Measurements from ENCODE around the gene TRAPPC2L.

The TRAPPC2L gene, protein sequence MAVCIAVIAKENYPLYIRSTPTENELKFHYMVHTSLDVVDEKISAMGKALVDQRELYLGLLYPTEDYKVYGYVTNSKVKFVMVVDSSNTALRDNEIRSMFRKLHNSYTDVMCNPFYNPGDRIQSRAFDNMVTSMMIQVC

DNA sequence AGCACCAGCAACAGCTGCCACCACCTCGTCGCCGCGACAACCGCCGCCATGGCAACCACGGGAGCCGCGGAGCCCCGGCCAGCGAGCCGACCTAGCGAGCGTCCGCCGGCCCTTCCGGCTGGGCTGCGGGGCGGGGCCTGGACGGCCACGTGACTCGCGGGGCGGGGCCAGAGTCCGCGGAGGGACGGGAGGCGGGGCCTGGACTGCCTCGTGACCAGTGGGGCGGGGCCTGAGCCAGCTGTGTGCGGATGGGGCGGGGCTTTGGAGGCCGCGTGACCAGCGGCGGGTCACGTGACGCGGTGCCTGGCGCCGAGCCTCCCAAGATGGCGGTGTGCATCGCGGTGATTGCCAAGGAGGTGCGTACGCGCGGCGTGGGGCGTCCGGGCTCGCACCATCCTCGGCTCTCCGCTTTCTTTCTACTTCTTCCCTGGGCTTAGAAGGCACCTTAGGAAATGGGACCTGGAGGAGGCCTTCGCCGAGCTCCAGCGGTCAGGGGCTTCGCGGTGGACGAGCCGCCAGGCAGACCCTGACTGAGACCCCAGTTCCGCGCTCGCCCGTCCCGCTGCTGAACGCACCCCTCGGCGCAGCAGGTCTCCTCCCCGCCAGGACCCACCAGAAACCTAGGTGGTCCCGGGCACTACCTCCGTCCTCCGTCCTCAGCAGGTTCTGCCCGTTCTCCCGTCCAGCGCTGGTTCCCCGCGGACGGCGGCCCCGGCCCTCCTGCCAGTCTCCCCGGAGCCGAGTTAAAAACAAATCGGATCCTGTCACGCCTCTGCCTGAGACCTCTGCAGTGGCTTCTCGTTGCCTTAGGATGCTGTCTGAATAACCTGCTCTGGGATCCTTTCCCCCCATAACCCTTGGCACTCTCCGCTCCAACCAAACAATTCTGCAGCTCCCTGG, at the start of gene TRAPPC2L, which contains the start of gene GALNS:
TRAPPC2L (plus strand) TSS at position 300 of the 900 bp plus-strand sequence; CDS start at position 324, 24 bp downstream.
GALNS (minus strand) TSS at position 120 of the 900 bp plus-strand sequence; CDS start at position 50, 70 bp downstream.
- DNase-seq, result peak; percentile 58

DNA sequence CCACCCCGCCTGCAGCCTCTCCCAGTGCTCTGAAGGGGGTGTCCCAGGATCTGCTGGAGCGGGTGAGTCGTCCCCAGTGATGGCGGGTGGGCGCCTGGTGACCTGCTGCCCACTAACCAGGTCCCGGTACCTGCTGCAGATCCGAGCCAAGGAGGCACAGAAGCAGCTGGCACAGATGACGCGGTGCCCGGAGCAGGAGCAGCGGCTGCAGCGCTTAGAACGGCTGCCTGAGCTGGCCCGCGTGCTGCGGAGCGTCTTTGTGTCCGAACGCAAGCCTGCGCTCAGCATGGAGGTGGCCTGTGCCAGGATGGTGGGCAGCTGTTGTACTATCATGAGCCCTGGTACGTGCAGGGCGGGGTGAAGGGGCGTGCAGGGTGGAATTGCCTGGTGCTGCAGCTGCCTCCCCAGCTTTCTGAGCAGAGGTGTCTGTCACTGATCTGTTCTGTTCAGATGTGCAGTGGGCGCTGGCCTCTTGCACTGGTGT, 49.7 kb upstream of the TRAPPC2L start:
- DNase-seq, result no peak

DNA sequence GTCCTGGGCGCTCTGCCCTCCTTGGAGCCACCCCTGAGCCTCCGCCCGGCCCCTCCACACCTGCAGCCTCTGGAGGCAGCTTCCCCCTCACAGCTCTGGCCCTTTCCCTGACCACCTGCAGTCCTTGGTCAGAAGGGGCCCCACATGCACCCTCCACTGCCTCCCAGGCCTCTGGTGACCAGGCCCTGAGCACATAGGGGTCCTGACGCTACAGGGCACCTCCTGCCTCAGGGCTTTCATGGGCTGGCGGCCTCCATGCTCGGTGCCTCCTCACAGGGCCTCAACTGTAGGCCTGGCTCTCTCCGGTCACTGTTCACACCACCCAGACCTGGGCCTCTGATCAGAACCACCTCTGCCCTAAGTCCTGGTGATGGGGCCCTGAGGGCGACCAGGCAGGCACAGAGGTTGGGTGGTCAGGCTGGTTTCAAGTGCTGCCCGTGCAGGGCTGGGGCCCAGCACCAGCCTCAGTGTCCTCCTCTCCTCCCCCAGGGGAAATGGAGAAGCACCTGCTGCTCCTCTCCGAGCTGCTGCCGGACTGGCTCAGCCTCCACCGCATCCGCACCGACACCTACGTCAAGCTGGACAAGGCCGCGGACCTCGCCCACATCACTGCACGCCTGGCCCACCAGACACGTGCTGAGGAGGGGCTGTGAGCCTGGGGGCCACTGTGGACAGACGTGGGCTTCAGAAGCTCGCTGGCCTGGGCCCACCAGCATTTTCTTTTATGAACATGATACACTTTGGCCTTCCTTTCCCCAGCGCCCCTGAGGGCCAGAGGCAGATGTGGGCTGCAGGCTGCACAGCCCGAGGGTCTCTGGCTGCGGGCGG, 49.1 kb upstream of the TRAPPC2L start:
- DNase-seq, result no peak

DNA sequence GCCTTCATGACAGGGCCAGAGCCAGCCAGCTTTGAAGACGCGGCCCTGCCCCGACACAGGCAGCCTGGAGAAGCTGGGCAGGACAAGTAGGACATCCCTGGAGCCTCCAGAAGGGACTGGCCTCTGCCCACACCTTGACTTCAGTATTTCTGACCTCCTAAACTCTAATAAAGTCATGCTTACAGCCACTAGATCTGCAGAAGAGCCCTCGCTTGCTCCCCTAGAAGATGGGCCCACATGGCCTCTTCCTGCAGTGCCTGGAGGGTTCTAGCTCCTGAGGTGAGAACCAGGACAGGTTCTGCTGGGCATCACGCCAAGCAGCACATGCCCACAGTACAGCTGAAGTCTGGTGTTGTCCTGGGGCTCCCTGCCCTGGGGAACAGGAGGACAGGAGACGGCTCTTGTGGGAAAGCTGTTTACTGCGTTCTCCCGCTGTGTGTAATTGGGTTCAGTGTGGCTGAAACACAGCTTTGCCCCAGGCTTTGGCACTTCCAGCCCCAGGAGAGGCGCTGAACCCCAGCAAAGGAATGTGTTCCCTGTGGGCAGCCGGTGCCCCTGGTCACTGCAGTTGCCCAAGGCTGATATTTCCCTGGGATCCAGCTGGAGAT, 47.8 kb upstream of the TRAPPC2L start:
- DNase-seq, result no peak

DNA sequence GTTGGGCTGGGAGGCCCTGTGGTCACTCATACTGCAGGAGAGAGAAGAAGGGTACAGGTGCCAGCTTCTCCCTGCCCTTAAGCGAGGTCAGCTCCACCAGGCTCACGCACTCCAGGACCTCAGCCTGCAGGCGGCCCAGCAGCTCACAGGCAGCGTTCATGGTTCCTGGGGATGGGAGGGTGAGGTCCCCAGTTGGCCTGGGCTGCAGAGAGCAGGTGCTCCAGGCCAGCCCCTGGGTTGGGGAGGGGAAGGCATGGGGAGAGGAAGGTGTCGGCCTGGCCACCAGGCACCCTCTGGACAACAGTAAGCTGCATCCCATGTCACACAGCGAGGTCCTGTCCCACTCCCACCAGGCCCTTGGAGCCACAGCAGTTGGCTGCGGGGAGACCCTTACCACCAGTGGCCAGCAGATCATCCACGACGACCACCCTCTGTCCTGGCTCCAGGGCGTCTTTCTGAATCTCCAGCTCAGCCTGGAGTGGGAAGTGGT, 47.2 kb upstream of the TRAPPC2L start:
- DNase-seq, result no peak

DNA sequence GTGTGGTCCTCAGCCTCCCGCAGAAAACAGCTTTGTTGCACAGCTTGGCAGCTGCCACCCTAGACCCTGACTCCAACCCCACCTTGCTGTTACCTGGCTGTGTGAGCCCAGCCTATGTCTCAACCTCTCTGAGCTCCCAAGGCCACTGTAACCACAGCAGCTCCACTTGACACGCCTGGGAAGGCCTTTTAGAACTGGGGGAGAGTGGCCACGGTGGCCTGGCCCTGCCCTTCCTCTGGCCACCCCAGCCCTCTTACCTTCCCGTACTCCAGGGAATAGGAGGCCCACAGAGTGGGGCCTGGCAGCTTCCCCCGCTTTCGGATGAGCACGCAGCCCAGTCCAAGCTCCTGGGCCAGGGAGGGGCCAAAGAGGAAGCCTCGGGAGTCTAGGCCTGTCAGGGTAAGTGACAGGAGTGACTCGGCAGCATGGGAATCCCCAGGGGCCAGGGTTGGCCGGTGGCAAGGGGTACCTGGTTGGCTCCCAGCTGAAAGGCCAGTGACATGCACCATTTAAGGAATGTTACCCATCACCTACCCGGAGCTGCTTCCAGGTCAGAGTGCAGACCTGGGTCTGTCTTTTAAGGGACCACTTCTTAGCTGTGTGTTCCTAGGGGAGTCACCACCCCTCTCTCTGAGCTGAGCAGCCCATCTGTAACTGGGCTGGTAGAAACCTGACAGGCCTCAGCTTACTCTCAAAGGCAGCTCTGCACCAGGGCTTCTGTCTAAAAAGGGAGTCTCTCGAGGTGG, 46.6 kb upstream of the TRAPPC2L start:
- DNase-seq, result no peak

DNA sequence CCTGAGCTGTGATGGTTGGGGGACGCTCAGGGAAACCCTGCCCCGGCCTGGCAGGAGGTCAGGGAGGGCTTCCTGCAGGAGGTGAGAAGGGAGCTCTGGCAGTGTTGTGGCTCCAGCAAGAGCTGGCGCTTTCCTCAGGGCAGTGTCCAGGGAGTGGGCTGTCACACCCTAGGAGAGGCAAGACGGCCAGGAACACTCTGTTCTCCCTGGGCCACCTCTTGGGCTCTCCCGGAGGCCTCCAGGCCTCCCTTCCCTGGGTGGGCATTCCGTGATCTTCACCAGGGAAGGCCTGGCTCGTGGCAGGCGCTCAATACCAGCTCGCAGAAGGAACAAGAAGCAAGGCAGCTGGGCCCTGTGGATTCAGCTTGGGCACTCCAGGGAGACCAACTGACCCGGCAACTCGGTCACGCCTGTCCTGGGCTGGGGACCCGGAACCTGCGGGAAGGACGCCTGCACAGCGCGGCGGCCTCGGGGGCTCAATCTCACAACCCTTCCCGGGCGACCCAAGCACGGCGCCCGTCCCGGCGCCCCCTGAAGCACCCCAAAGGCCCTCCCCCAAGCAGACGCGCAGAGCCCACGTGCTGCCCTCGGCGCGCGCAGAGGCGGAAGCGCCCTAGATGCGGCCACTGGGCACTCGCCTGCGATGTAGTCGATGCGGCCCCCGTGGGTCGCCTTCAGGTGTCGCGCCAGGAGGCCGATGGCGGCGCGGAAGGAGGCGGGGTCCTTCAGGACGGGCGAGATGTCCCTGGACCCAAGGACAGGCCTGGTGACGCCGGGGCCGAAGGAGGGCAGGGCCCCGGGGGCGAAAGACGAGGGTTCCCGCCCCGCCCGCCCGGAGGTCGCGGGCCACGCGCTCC, 45.8 kb upstream of the TRAPPC2L start:
- DNase-seq, result peak; percentile 31

DNA sequence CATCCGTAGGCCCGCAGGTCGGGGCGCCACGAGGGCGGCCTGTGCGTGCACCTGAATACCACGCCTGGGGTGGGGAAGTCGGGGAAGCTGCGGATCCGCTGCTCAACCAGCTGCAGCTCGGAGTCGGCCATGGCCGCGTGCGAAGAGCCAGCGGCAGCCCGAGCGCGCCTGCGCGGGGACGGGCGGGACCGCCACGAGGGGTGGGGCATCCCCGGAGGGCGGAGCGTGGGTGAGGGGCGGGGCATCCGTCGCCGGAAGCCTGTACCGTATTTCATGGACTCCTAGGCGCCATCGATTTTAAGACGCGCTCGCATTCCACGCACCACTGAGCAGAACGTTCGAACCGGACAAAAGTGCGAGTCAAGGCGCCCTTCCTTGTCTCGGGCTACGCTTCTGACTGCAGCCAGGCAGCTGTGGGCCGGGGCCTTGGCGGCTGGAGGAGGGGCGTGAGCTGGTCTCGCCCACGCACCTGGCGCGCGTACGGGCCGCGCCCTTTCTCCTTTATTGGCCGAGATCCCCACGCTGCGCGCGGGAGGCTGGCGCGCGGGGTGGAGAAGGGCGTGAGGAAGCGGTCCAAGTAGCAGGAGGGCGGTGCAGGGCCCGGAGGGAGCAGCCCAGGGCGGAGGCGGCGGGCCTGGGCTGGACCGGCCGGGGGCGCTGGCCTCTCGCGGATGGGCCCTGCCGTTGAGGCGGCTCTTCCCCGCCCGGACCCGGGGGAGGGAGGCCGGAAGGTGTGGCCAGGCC, 45.0 kb upstream of the TRAPPC2L start, which contains the start of gene APRT:
APRT (minus strand) TSS at position 160 of the 744 bp plus-strand sequence; CDS start at position 131, 29 bp downstream.
- peak; percentile 61 for DNase-seq

DNA sequence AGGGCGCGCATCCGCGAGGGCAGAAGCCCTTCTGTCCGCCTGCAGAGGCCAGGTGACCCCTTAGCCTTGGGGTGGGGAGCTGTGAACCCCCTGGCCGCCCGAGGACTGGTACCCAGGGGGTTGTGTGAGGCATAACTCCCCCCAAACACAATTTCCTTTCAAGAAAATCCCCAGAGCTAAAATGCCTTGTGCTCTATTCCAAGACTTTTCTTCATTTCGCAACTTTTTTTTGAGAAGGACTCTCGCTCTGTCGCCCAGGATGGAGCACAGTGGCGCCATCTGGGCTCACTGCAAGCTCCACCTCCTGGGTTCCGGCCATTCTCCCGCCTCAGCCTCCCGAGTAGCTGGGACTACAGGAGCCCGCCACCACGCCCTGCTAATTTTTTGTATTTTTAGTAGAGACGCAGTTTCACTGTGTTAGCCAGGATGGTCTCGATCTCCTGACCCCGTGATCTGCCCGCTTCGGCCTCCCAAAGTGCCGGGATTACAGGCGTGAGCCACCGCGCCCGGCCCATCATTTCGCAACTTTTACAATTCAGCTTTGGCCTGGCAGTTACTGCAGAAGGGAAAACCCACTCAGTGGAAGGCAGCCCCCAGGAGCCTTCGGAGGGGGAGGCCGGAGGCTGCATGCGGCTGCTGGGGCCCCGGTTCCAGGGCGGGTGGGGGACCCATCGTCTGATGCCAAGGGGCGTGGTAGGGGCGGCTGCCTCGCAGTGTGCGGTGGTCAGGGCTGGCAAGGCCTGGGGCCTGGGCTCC, 44.2 kb upstream of the TRAPPC2L start:
- no peak for DNase-seq

DNA sequence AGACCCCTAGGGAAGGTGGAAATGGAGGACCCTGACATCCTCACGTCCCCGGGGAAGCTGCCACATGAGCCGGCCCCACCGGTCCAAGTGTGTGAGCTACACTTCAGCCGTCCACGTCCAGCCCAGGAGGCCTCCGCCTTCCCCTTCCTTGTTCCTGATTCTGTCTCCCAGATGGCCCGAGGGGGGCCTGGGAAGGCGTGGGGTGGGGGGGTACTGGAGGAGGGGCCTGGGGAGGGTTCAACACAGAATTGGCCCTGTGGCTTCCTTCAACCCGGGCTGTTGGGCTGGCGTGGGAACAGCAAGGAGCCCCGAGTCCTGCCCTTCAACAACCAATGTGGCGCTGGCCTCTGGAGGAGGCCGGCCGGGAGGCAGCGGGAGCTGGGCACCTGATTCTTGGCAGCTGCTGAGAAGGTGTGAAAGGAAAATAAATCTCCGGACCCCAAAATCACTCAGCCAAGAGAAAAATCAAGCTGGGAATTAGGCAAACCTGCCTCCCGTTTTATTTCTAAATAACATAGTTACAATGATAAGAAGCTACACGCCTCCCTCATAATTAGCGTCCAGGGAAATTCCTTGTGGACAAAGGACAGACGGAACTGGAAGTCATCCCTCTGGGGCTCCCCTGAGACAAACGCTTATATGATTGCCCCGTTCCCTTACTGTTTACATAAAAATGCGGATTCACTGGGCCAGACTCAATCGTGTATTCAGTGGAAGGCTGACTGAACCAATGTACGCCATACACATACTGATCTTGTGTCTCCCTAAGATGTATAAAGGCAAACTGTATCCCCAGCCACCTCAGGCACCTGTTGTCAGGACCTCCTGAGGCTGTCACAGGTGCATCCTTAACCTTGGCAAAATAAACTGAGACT, 43.4 kb upstream of the TRAPPC2L start:
- no peak for DNase-seq

DNA sequence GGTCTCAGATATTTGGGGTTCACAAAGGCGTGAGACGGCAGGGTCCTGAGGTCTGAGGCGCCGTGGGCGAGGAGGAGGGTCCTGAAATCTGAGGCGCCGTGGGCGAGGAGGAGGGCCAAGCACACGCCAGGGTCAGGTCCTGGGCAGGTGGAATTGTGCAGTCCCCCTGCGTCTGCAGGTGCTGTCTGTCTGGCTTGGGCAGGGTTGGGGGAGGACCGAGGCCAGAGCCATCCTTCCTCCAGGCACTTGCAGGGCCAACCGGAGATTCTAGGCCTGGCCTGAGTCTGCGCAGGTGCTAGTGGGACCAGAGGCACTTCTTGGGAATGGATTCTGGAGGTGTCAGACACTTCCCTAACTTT, 42.8 kb upstream of the TRAPPC2L start:
- DNase-seq, result no peak

DNA sequence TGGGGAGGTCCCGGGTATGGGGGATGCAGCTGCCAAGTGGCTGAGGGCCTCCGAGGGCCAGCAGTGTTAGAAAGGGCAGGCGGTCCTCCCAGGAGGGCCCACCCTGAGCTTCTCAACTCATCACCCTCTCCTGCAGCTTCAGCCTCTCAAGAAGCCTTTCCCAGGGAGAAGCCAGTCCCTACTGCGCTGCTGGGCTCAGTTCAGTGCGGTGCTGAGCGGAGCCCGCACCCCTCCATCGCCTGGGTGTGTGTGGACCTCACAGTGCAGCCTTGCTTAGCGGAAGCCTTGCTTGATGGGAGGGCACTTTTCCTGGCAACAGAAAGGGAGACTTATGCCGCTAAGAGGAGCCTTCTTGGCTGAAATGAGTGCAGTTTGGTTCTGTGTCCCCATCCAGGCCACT, 41.7 kb upstream of the TRAPPC2L start:
- DNase-seq, result no peak

DNA sequence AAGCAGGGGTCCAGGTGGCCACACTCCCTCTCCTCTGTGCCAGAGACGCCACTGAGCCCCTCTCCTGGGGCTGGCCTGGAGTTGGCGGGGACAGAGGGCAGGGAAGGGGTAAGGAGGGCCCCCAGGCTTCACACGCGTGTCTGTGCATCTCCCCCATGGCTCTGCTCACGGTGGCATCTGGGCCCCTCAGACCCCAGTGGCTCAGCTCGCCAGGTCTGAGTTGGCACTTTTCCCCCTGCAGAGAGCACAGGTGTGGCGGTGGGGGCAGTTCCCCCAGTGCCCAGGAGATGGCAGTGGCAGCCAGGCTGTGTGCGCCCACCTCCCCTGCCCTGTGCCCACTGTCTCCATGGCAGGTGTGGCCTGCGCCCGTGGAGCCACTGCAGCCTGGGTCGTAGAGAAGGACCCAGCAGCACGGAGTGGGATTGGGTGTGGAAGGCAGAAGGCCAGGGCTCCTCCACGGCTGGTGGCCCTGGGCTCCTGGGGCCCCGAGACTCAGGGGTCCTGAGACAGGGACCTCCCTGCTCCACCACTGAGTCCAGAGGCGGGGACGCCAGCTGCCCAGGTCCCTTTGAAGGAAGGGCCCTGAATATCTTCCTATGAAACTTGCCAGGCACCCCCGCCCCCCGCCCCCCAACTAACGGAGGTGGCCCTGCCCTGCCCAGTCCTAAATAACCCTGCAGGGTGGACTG, 40.9 kb upstream of the TRAPPC2L start:
- DNase-seq, result peak; percentile 26

DNA sequence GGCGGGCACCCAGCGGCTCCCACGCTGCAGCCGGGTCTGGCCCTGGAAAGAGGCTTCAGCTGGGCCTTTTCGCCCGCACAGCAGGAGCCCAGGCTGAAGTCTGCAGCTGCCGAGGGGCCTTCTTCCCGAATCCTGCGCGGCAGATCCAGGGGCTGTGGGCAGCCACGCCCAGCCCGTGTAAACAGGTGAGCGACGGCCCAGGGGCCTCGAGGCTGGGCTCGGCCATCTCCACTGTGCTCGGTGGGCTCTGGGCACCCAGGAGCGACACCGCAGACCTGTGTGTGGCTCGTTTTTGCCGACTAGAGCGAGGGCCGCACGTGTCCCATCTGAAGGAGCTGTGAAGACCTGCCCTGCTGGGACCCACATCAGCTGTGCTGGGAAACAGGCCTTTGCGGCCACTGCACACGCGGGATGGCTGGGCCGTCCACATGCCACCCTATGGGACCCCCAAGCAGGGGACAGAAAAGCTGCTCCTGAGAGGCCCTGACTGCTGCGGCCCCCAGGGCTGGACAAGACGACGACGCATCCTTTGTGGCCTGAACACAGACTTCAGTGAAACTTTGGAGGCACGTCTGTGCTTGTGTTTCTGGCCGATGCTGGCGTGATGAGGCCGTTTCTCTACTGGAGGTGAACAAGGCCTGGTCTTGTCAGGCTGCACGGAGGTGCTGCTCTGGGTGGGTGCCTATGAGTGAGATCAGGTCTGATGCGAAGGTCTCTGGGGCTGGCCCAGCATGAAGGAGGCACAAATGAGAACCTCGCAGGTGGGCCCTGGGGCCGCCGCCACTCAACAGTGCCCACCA, 40.0 kb upstream of the TRAPPC2L start:
- DNase-seq, result no peak

DNA sequence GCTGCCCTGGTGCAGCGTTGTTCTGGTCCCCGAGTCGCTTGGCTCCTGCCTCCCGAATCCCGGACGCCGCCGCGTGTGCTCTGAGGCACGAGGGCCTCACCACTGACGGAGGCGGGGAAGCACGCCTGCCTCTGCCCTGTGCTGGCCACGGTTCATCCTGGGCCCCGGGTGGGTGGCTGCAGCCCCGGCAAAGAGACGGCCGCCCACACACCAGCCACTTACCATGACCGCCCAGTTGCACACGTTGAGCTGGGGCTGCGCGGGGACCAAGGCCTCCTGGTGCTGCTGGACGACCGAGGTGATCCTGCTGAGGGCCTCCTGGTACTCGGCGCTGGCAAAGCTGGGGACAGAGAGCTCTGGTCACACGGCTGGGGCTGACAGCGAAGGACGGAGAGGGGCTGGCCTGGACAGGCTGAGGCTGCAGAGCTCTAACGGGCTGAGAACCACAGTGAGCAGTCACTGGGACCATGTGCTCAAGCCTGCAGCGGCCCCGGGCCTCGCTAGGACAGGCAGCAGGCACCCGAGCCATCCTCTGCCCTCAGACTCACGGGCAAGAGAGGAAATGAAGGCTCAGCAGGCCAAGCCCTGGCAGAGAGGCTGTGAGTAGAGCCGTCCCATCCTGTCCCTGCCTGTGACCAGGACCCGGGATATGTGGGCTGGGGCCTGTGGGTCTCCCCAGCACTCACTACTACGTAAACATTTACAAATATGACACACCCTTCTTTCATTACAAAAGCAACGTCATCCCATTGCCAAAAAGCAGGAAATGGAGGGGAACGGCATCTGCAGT, 38.9 kb upstream of the TRAPPC2L start:
- DNase-seq, result no peak

DNA sequence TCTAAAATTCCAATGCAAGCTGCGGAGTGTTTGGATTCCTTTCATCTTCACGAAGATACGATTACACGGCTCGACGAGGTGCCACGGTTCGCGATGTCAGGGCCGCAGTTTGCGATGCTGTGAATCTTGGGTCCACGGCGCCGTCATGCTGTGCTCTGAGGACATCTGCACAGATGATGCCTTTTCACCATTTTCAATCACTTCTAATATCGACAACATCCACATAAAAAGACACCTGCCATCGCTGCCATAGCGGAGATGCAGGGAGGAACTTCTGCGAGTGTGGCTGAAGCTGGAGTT, 38.4 kb upstream of the TRAPPC2L start:
- DNase-seq, result no peak

Measured in DMS79 treated with DMSO at 0.1 percent for 48 hours (cell line).